HUDEP-2 (cell line): ENCODE results near the gene LSM14A.

Source experiments
- DNase-seq, 76 experiments: peaks; one replicate each; lab custom pipeline; 2025; ENCODE audit not compliant: unreplicated experiment in 76 of 76; lab: John Stamatoyannopoulos, UW

LSM14A gene

GRCh38 chr19:34277244-34277643, 104.9 kb downstream of the LSM14A start:
- no peak for DNase-seq

GRCh38 chr19:34278783-34279182, 106.5 kb downstream of the LSM14A start:
- no peak for DNase-seq
